Calu3 (cell line): ENCODE measurements around the gene TRDN. TPM values are rescaled to one million over a fixed set of nuclear protein-coding genes. Genes with fewer than 3 reads are reported as not detected.

ENCODE experiments used
- BruUV-seq: library from RNA; stranded (reverse); fragments of 400-500 nt; replicated peaks from 2 replicates; lab custom pipeline; 2021; lab: Mats Ljungman, UMichigan
- CTCF ChIA-PET: fragments of 300-600 bp; sonication (Branson Sonifier 250); formaldehyde crosslinking; loops from one replicate; lab custom pipeline; 2022; ENCODE audit warnings: antibody characterized with exemption; lab: Charles Lee
- DNase-seq: peaks from one replicate; pipeline ENCODE4 v3.0.0; 2022
- H3K27ac Mint-ChIP-seq: one replicate; pipeline ENCODE4 v1.8.0; 2022; ENCODE audit warnings: mixed read lengths; ENCODE audit not compliant: unreplicated experiment
- H3K27me3 Mint-ChIP-seq: one replicate; pipeline ENCODE4 v1.8.0; 2022; ENCODE audit warnings: mixed read lengths; ENCODE audit not compliant: unreplicated experiment
- H3K36me3 Mint-ChIP-seq: one replicate; pipeline ENCODE4 v1.8.0; 2022; ENCODE audit warnings: mild to moderate bottlenecking, moderate library complexity, mixed read lengths; ENCODE audit not compliant: insufficient read depth, unreplicated experiment
- H3K4me1 Mint-ChIP-seq: one replicate; pipeline ENCODE4 v1.8.0; 2022; ENCODE audit warnings: mild to moderate bottlenecking, low read depth, mixed read lengths; ENCODE audit not compliant: unreplicated experiment
- H3K4me3 Mint-ChIP-seq: one replicate; pipeline ENCODE4 v1.8.0; 2022; ENCODE audit warnings: mild to moderate bottlenecking, low read depth, moderate library complexity, mixed read lengths; ENCODE audit not compliant: unreplicated experiment
- H3K9me3 Mint-ChIP-seq: one replicate; pipeline ENCODE4 v1.8.0; 2022; ENCODE audit warnings: low read depth, mixed read lengths; ENCODE audit not compliant: unreplicated experiment
- intact Hi-C: fragments of 100-400 bp; cut with micrococcal nuclease; formaldehyde crosslinking; loops from one replicate; pipeline ENCODE4 v1.10.0; 2022; ENCODE audit not compliant: unreplicated experiment
- total RNA-seq: library from RNA; stranded (reverse); gene quantifications from 2 replicates; pipeline ENCODE4 v1.2.3, GENCODE V29; 2022
- TF ChIP-seq, protein P1 (sequence below): fragments of 200-600 bp; IDR thresholded peaks from one replicate; pipeline ENCODE4 v1.8.0; 2022; ENCODE audit warnings: antibody characterized with exemption; ENCODE audit not compliant: unreplicated experiment

Gene TRDN
- total RNA-seq, 1 experiment from 2014 or later = not detected

DNA sequence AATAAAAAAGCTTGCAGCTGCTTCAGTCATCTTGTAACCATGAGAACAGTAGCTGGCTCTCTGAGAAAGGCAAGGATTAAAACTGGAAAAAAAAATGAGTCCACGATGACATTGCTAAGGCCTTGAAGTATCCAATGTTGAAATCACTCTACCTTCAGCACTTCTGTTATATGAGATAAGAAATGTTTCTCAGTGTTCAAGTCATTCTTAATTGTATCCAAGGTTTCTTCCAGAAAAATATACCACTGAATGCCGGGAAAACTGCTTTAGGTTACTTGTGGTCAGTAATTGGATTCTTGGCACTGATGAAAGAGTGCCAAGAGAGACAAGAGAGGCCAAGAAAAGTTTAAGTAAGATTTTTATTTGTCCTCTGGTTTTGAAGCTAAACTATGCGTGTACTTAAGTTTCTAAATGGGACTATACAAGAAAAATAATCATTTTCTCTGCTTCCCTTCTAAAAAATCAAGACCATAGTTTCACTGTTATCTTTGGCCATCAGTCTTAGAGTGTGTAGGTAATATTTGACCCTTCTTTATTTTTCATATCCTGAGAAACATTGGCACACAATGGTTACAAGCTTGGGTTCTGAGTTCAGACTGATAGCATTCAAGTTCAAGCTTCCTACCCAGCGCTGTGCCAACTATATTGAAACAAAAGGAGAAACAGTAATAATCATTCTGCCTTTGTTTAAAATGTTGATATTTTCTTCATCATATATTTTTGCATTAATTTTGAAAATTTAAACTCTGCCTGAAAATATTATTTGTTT lies 84.6 kb downstream of the TRDN start:
- CTCF ChIA-PET = no interaction called here
- H3K27ac Mint-ChIP-seq = no peak overlapping the region
- no peaks in the 10 kb centered on the region for H3K36me3 Mint-ChIP-seq

GRCh38 chr6:123550052-123550617 lies 86.6 kb downstream of the TRDN start:
- intact Hi-C loops = no loop called here
- TF ChIP-seq, protein P1, sequence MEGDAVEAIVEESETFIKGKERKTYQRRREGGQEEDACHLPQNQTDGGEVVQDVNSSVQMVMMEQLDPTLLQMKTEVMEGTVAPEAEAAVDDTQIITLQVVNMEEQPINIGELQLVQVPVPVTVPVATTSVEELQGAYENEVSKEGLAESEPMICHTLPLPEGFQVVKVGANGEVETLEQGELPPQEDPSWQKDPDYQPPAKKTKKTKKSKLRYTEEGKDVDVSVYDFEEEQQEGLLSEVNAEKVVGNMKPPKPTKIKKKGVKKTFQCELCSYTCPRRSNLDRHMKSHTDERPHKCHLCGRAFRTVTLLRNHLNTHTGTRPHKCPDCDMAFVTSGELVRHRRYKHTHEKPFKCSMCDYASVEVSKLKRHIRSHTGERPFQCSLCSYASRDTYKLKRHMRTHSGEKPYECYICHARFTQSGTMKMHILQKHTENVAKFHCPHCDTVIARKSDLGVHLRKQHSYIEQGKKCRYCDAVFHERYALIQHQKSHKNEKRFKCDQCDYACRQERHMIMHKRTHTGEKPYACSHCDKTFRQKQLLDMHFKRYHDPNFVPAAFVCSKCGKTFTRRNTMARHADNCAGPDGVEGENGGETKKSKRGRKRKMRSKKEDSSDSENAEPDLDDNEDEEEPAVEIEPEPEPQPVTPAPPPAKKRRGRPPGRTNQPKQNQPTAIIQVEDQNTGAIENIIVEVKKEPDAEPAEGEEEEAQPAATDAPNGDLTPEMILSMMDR = no peak
- BruUV-seq = no TSS peak
- Mint-ChIP-seq H3K4me1 (no peaks in the 10 kb centered on the region), H3K27me3 (no peaks in the 10 kb centered on the region), H3K27ac (no peak overlapping the region), H3K36me3 (no peaks in the 10 kb centered on the region), H3K4me3 (no peak overlapping the region), H3K9me3 (no peaks in the 10 kb centered on the region)
- DNase-seq = no peak
- CTCF ChIA-PET = no interaction called here

More for the DNA sequence above, 84.6 kb downstream of the TRDN start:
- no peak overlapping the region for H3K4me3 Mint-ChIP-seq
- DNase-seq = no peak
- H3K9me3 Mint-ChIP-seq = no peaks in the 10 kb centered on the region
- H3K27me3 Mint-ChIP-seq = no peaks in the 10 kb centered on the region
- BruUV-seq = no TSS peak
- H3K4me1 Mint-ChIP-seq = no peaks in the 10 kb centered on the region
- intact Hi-C loops = no loop called here
- TF ChIP-seq, protein P1 = no peak

- Mint-ChIP-seq H3K27me3 (no peaks in the 10 kb centered on the region), H3K4me1 (no peaks in the 10 kb centered on the region), H3K9me3 (no peaks in the 10 kb centered on the region), H3K4me3 (no peak overlapping the region), H3K27ac (no peak overlapping the region), H3K36me3 (no peaks in the 10 kb centered on the region)
- BruUV-seq = no TSS peak
- CTCF ChIA-PET = no interaction called here
- no peak for DNase-seq
- intact Hi-C loops = no loop called here
- TF ChIP-seq, protein P1 = no peak
Measured at GRCh38 chr6:123549476-123549875, 87.3 kb downstream of the TRDN start.

GRCh38 chr6:123547216-123547978 lies 89.4 kb downstream of the TRDN start:
- H3K36me3 Mint-ChIP-seq = no peaks in the 10 kb centered on the region
- no peak for DNase-seq
- H3K27me3 Mint-ChIP-seq = no peaks in the 10 kb centered on the region
- no peak overlapping the region for H3K4me3 Mint-ChIP-seq
- intact Hi-C loops = no loop called here
- TF ChIP-seq, protein P1 = no peak
- H3K9me3 Mint-ChIP-seq = no peaks in the 10 kb centered on the region
- CTCF ChIA-PET = no interaction called here
- H3K27ac Mint-ChIP-seq = no peak overlapping the region
- no peaks in the 10 kb centered on the region for H3K4me1 Mint-ChIP-seq
- no TSS peak for BruUV-seq
